Neural cell (in vitro differentiated cells): ENCODE data around the gene LIPK. TPM values are rescaled to one million over a fixed set of nuclear protein-coding genes. Genes with fewer than 3 reads are reported as not detected.

Experiments used
- H2AFZ ChIP-seq: fragments of 200-600, 300-800 bp; sonication (generic), shearing (Covaris generic); 2 replicates; pipeline ENCODE4 v1.6.0; 2014; ENCODE audit warnings: low read depth, mild to moderate bottlenecking, antibody characterized with exemption, low read length, moderate library complexity
- H3F3A ChIP-seq: fragments of 200-600 bp; shearing (Covaris generic); 2 replicates; pipeline ENCODE4 v1.6.1; 2016; ENCODE audit warnings: mild to moderate bottlenecking, moderate library complexity, mixed read lengths, antibody characterized with exemption, low read length; ENCODE audit not compliant: insufficient read depth, poor library complexity, severe bottlenecking
- H3K27ac ChIP-seq: fragments of 200-600, 300-800 bp; sonication (generic), shearing (Covaris generic); 2 replicates; pipeline ENCODE4 v1.5.1; 2014; ENCODE audit warnings: mild to moderate bottlenecking, low read length, moderate library complexity
- H3K27me3 ChIP-seq: fragments of 300-800, 200-600 bp; sonication (generic), shearing (Covaris generic); 2 replicates; pipeline ENCODE4 v1.6.0; 2014; ENCODE audit warnings: mild to moderate bottlenecking, low read depth, low read length, moderate library complexity; ENCODE audit not compliant: insufficient read depth
- H3K36me3 ChIP-seq: fragments of 300-800, 200-600 bp; sonication (generic), shearing (Covaris generic); 2 replicates; pipeline ENCODE4 v1.5.1; 2014; ENCODE audit warnings: mild to moderate bottlenecking, antibody characterized with exemption, low read length, moderate library complexity; ENCODE audit not compliant: insufficient read depth
- H3K4me2 ChIP-seq: fragments of 300-800, 200-600 bp; sonication (generic), shearing (Covaris generic); 2 replicates; pipeline ENCODE4 v1.6.0; 2014; ENCODE audit warnings: mild to moderate bottlenecking, low read length
- H3K4me3 ChIP-seq: fragments of 300-800, 200-600 bp; sonication (generic), shearing (Covaris generic); 2 replicates; pipeline ENCODE4 v1.5.1; 2014; ENCODE audit warnings: mild to moderate bottlenecking, low read length, moderate library complexity
- H3K79me2 ChIP-seq: fragments of 200-600 bp; shearing (Covaris generic); replicated peaks from 2 replicates; pipeline ENCODE4 v1.6.0; 2014; ENCODE audit warnings: mild to moderate bottlenecking, low read length, moderate library complexity; ENCODE audit not compliant: insufficient read depth
- H3K9ac ChIP-seq: fragments of 300-800, 200-600 bp; sonication (generic), shearing (Covaris generic); 2 replicates; pipeline ENCODE4 v1.6.1; 2016; ENCODE audit warnings: mild to moderate bottlenecking, low read length, mixed read lengths
- H3K9me2 ChIP-seq: fragments of 200-600 bp; shearing (Covaris generic); 2 replicates; pipeline ENCODE4 v1.6.1; 2016; ENCODE audit warnings: mild to moderate bottlenecking, low read length, mixed read lengths; ENCODE audit not compliant: insufficient read depth
- H3K9me3 ChIP-seq: fragments of 200-600, 300-800 bp; sonication (generic), shearing (Covaris generic); 2 replicates; pipeline ENCODE4 v1.6.1; 2016; ENCODE audit warnings: mild to moderate bottlenecking, mixed run types, low read length, moderate library complexity, mixed read lengths
- H4K20me1 ChIP-seq: fragments of 200-600 bp; shearing (Covaris generic); 2 replicates; pipeline ENCODE4 v1.6.1; 2016; ENCODE audit warnings: mild to moderate bottlenecking, mixed run types; ENCODE audit not compliant: insufficient read depth
- EP300 ChIP-seq: fragments of 450-650 bp; conservative IDR thresholded peaks from 2 replicates; pipeline ENCODE4 v1.6.1; 2014; ENCODE audit warnings: antibody characterized with exemption, mild to moderate bottlenecking, moderate library complexity; ENCODE audit not compliant: poor library complexity, severe bottlenecking
- EZH2 ChIP-seq: fragments of 200-600, 300-800 bp; shearing (Covaris generic), sonication (generic); IDR thresholded peaks from 2 replicates; pipeline ENCODE4 v1.6.1; 2014; ENCODE audit warnings: antibody characterized with exemption, low read length, borderline replicate concordance, mild to moderate bottlenecking; ENCODE audit not compliant: insufficient read depth, poor library complexity, severe bottlenecking
- MXI1 ChIP-seq: fragments of 450-650 bp; conservative IDR thresholded peaks from 2 replicates; pipeline ENCODE4 v1.6.1; 2014; ENCODE audit warnings: antibody characterized with exemption, mild to moderate bottlenecking; ENCODE audit not compliant: poor library complexity, severe bottlenecking
- POLR2AphosphoS5 ChIP-seq: IDR thresholded peaks from 2 replicates; pipeline ENCODE4 v1.6.1; 2012
- RAD21 ChIP-seq: fragments of 450-650 bp; conservative IDR thresholded peaks from 2 replicates; pipeline ENCODE4 v1.6.1; 2014; ENCODE audit warnings: antibody characterized with exemption, mild to moderate bottlenecking, moderate library complexity
- SMC3 ChIP-seq: fragments of 450-650 bp; conservative IDR thresholded peaks from 2 replicates; pipeline ENCODE4 v1.6.1; 2014; ENCODE audit warnings: antibody characterized with exemption, mild to moderate bottlenecking, moderate library complexity; ENCODE audit not compliant: poor library complexity
- TAF1 ChIP-seq: IDR thresholded peaks from 2 replicates; pipeline ENCODE4 v1.6.1; 2012; ENCODE audit warnings: low read depth
- polyA plus RNA-seq: library from polyadenylated mRNA; depleted of rRNA; stranded (reverse); fragments of >200 nt; gene quantifications from 2 replicates; pipeline ENCODE4 v1.2.3, GENCODE V29; 2014
- TF ChIP-seq, protein P1 (sequence below): IDR thresholded peaks from 2 replicates; pipeline ENCODE4 v1.6.1; 2012; ENCODE audit warnings: borderline replicate concordance
- TF ChIP-seq, protein P2 (sequence below): fragments of 450-650 bp; IDR thresholded peaks from 2 replicates; pipeline ENCODE4 v1.5.1; 2014; ENCODE audit warnings: antibody characterized with exemption, mild to moderate bottlenecking, moderate library complexity; ENCODE audit not compliant: poor library complexity, severe bottlenecking

LIPK gene
- polyA plus RNA-seq, 1 donor from 2014 or later, result not detected

DNA sequence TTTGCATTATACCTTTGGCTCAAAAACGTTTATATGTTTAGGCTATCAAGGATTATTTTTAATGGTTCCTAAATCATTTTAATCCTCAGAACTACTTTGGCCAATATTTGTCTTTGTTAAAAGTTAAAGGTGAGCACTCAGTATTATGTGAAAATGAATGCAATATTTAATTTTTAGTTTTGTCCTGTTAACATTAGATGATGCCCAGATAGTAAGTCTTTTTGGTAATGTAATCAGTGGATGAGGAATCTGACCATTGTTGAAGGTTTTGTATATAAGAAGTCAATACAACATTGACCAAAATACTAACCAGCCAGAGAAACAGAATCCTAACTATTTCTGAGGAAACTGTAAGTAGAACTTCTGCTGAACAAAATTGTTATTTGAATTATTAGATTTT lies 41.9 kb upstream of the LIPK start, which contains the start of gene LIPF:
Gene LIPF, plus strand, starts transcription at position 301 of the 400 bp plus-strand sequence. CDS start 2,856 bp downstream, outside the sequence.
- Histone ChIP-seq H3K4me3 (no peak within 1 kb of the TSS), H3K27me3 (no peaks in the 10 kb centered on the region), H3K27ac (no peak within 1 kb of the TSS), H2AFZ (no peak within 1 kb of the TSS), H4K20me1 (no peaks in the 10 kb centered on the region), H3K9me3 (no peaks in the 10 kb centered on the region), H3K9me2 (no peaks in the 10 kb centered on the region), H3K79me2 (no peaks in the 10 kb centered on the region), H3F3A (no peaks in the 10 kb centered on the region), H3K36me3 (no peaks in the 10 kb centered on the region), H3K4me2 (no peak within 1 kb of the TSS), H3K9ac (no peak within 1 kb of the TSS)
- TF ChIP-seq, protein P1, sequence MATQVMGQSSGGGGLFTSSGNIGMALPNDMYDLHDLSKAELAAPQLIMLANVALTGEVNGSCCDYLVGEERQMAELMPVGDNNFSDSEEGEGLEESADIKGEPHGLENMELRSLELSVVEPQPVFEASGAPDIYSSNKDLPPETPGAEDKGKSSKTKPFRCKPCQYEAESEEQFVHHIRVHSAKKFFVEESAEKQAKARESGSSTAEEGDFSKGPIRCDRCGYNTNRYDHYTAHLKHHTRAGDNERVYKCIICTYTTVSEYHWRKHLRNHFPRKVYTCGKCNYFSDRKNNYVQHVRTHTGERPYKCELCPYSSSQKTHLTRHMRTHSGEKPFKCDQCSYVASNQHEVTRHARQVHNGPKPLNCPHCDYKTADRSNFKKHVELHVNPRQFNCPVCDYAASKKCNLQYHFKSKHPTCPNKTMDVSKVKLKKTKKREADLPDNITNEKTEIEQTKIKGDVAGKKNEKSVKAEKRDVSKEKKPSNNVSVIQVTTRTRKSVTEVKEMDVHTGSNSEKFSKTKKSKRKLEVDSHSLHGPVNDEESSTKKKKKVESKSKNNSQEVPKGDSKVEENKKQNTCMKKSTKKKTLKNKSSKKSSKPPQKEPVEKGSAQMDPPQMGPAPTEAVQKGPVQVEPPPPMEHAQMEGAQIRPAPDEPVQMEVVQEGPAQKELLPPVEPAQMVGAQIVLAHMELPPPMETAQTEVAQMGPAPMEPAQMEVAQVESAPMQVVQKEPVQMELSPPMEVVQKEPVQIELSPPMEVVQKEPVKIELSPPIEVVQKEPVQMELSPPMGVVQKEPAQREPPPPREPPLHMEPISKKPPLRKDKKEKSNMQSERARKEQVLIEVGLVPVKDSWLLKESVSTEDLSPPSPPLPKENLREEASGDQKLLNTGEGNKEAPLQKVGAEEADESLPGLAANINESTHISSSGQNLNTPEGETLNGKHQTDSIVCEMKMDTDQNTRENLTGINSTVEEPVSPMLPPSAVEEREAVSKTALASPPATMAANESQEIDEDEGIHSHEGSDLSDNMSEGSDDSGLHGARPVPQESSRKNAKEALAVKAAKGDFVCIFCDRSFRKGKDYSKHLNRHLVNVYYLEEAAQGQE, result no peak
- TF ChIP-seq RAD21 (no peak), SMC3 (no peak), TAF1 (no peak), EZH2 (no peak), MXI1 (no peak), POLR2AphosphoS5 (no peak), EP300 (no peak)
- TF ChIP-seq, protein P2, sequence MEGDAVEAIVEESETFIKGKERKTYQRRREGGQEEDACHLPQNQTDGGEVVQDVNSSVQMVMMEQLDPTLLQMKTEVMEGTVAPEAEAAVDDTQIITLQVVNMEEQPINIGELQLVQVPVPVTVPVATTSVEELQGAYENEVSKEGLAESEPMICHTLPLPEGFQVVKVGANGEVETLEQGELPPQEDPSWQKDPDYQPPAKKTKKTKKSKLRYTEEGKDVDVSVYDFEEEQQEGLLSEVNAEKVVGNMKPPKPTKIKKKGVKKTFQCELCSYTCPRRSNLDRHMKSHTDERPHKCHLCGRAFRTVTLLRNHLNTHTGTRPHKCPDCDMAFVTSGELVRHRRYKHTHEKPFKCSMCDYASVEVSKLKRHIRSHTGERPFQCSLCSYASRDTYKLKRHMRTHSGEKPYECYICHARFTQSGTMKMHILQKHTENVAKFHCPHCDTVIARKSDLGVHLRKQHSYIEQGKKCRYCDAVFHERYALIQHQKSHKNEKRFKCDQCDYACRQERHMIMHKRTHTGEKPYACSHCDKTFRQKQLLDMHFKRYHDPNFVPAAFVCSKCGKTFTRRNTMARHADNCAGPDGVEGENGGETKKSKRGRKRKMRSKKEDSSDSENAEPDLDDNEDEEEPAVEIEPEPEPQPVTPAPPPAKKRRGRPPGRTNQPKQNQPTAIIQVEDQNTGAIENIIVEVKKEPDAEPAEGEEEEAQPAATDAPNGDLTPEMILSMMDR, result no peak

DNA sequence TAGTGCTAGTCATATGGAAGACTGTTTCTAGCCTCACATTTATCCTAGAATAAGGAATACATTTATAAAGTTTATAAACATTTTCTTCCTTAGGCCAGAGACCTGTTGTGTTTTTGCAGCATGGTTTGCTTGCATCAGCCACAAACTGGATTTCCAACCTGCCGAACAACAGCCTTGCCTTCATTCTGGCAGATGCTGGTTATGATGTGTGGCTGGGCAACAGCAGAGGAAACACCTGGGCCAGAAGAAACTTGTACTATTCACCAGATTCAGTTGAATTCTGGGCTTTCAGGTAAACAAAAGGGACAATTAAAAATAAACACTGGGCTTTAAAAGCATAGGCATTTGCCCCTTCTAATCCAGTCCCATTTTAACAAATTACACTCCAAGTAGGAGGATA lies 37.6 kb upstream of the LIPK start:
- Histone ChIP-seq H3K9ac (no peak overlapping the region), H3K4me2 (no peak overlapping the region), H3K79me2 (no peaks in the 10 kb centered on the region), H3K36me3 (no peaks in the 10 kb centered on the region), H3K9me3 (no peaks in the 10 kb centered on the region), H3K27ac (no peak overlapping the region), H2AFZ (no peak overlapping the region), H3K27me3 (no peaks in the 10 kb centered on the region), H3F3A (no peaks in the 10 kb centered on the region), H3K9me2 (no peaks in the 10 kb centered on the region), H3K4me3 (no peak overlapping the region), H4K20me1 (no peaks in the 10 kb centered on the region)
- TF ChIP-seq SMC3 (no peak), POLR2AphosphoS5 (no peak), RAD21 (no peak), EP300 (no peak), MXI1 (no peak), EZH2 (no peak), TAF1 (no peak)
- TF ChIP-seq, protein P1, result no peak
- TF ChIP-seq, protein P2, result no peak
